ENCODE data around the gene KPNA5. TPM values are rescaled to one million over a fixed set of nuclear protein-coding genes. Genes with fewer than 3 reads are reported as not detected.
A peak's percentile ranks its signal among the peaks of the same experiment; 100 is the strongest.

Gene KPNA5
- total RNA-seq, 1 donor from 2014 or later: 10.4 TPM

DNA sequence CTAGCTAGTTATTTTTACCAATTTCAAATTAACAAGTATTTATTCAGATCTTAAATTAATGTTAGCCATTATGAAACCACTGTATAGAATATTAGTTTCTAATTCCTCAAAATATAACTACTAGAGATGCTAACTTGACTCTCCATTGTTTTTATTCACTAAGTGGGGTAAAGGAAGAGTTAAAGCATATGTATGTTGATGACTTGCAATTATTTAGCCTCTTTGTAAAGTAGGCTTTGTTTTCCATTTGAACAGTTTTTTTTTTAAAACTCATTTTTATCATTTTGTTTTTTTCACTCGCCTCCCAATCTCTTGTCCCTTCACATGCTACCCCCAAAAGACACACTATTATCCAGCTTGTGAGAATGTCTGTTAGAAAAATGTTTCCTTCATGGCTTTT is 81.2 kb downstream of the KPNA5 start:
- no peak for DNase-seq (ENCODE audit: extremely low spot score, unreplicated experiment)
- H3K4me3 Mint-ChIP-seq (ENCODE audit: unreplicated experiment): no peak overlapping the region
- no peaks in the 10 kb centered on the region for H3K9me3 Mint-ChIP-seq (ENCODE audit: unreplicated experiment)
- H3K27ac Mint-ChIP-seq (ENCODE audit: unreplicated experiment): no peak overlapping the region
- no peaks in the 10 kb centered on the region for H3K36me3 Mint-ChIP-seq (ENCODE audit: unreplicated experiment)
- H3K4me1 Mint-ChIP-seq (ENCODE audit: unreplicated experiment): peaks cover 8% of the 10 kb centered on the region
- TF ChIP-seq, protein P1, sequence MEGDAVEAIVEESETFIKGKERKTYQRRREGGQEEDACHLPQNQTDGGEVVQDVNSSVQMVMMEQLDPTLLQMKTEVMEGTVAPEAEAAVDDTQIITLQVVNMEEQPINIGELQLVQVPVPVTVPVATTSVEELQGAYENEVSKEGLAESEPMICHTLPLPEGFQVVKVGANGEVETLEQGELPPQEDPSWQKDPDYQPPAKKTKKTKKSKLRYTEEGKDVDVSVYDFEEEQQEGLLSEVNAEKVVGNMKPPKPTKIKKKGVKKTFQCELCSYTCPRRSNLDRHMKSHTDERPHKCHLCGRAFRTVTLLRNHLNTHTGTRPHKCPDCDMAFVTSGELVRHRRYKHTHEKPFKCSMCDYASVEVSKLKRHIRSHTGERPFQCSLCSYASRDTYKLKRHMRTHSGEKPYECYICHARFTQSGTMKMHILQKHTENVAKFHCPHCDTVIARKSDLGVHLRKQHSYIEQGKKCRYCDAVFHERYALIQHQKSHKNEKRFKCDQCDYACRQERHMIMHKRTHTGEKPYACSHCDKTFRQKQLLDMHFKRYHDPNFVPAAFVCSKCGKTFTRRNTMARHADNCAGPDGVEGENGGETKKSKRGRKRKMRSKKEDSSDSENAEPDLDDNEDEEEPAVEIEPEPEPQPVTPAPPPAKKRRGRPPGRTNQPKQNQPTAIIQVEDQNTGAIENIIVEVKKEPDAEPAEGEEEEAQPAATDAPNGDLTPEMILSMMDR (IDR thresholded peaks at IDR 0.05): no peak
- H3K27me3 Mint-ChIP-seq (ENCODE audit: unreplicated experiment): peaks cover 79% of the 10 kb centered on the region

DNA sequence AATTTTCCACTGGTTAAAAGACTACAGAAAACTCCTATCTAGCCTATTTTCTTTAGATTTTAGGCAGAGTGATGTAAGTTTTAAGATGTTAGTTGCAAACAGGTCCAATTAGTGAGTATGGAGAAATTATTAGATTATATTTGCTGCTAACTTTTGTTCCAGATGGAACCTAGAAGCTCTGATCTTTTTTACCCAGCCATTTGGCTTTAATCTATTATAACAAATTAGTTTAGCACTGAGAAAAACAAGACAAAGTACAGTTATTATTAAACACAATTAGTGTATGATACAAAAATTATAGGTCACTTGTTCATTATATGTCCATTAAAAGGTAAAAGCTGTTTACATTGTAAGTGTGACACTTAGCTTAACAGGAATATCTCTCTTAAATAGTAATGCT is 82.0 kb downstream of the KPNA5 start:
- Mint-ChIP-seq H3K4me1 (ENCODE audit: unreplicated experiment) (peaks cover 8% of the 10 kb centered on the region), H3K4me3 (ENCODE audit: unreplicated experiment) (no peak overlapping the region)
- TF ChIP-seq, protein P1 (IDR thresholded peaks at IDR 0.05): no peak

DNA sequence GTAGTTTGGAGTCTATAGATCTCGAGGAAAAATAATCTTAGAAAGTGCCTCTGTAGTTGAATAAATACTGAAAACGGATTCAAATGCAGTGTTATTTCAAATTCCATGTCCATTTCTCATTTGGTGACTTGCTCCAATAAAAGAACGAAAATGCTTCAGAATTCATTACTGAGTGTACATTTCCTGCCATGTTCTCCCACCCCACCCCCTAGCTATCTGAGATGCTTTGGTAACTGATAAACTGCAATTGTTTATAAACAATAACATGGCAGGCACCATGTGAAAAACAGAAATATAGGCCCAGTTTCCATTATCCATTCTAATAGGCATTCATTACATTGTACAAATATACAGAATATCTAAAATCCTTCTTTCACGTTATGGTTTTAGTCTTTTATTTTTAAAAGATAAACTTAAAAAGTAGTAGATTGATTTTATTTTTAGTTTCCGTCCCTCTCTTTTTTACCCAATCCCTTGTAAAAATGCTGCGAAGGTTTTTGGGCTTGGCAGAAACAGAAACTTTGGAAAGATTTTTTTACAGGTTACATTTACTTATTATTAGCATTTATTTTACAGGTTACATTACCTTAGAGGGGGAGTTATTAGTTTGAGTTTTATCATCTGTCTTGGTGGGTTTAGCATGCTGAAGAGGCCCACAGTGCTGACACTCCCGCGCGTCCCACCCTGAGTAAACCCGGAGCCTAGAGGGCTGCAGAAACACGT is 83.1 kb downstream of the KPNA5 start:
- H3K9me3 Mint-ChIP-seq (ENCODE audit: unreplicated experiment): no peaks in the 10 kb centered on the region
- peaks cover 73% of the 10 kb centered on the region for H3K27me3 Mint-ChIP-seq (ENCODE audit: unreplicated experiment)
- peak overlapping the region; percentile 21 for H3K4me3 Mint-ChIP-seq (ENCODE audit: unreplicated experiment)
- H3K4me1 Mint-ChIP-seq (ENCODE audit: unreplicated experiment): peaks cover 8% of the 10 kb centered on the region
- H3K36me3 Mint-ChIP-seq (ENCODE audit: unreplicated experiment): no peaks in the 10 kb centered on the region
- DNase-seq (ENCODE audit: extremely low spot score, unreplicated experiment): no peak
- TF ChIP-seq, protein P1 (IDR thresholded peaks at IDR 0.05): no peak
- no peak overlapping the region for H3K27ac Mint-ChIP-seq (ENCODE audit: unreplicated experiment)

More for the DNA sequence above, 82.0 kb downstream of the KPNA5 start:
- H3K9me3 Mint-ChIP-seq (ENCODE audit: unreplicated experiment): no peaks in the 10 kb centered on the region
- H3K36me3 Mint-ChIP-seq (ENCODE audit: unreplicated experiment): no peaks in the 10 kb centered on the region
- peaks cover 77% of the 10 kb centered on the region for H3K27me3 Mint-ChIP-seq (ENCODE audit: unreplicated experiment)
- H3K27ac Mint-ChIP-seq (ENCODE audit: unreplicated experiment): no peak overlapping the region
- no peak for DNase-seq (ENCODE audit: extremely low spot score, unreplicated experiment)

DNA sequence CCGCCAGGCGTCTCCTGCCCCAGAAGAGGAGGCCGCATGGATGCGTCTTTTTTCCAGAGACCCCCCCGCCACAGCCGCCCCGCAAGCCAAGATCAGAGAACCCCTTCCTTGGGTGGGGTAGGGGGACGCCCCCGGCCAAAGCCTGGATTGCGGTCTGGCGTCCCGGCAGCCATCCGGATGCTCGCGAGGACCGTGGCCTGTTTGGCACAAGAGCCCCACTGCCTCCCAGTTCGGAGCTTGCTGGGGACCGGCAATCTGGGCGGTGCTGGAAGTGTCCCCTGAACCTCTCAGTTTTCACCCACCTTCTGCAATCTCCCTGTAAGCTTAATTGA is 83.6 kb downstream of the KPNA5 start:
- no peak for DNase-seq (ENCODE audit: extremely low spot score, unreplicated experiment)
- TF ChIP-seq, protein P1 (IDR thresholded peaks at IDR 0.05): no peak
- H3K36me3 Mint-ChIP-seq (ENCODE audit: unreplicated experiment): no peaks in the 10 kb centered on the region
- H3K4me1 Mint-ChIP-seq (ENCODE audit: unreplicated experiment): peaks cover 8% of the 10 kb centered on the region
- H3K9me3 Mint-ChIP-seq (ENCODE audit: unreplicated experiment): no peaks in the 10 kb centered on the region
- peak overlapping the region; percentile 78 for H3K4me3 Mint-ChIP-seq (ENCODE audit: unreplicated experiment)
- H3K27ac Mint-ChIP-seq (ENCODE audit: unreplicated experiment): no peak overlapping the region
- H3K27me3 Mint-ChIP-seq (ENCODE audit: unreplicated experiment): peaks cover 76% of the 10 kb centered on the region

DNA sequence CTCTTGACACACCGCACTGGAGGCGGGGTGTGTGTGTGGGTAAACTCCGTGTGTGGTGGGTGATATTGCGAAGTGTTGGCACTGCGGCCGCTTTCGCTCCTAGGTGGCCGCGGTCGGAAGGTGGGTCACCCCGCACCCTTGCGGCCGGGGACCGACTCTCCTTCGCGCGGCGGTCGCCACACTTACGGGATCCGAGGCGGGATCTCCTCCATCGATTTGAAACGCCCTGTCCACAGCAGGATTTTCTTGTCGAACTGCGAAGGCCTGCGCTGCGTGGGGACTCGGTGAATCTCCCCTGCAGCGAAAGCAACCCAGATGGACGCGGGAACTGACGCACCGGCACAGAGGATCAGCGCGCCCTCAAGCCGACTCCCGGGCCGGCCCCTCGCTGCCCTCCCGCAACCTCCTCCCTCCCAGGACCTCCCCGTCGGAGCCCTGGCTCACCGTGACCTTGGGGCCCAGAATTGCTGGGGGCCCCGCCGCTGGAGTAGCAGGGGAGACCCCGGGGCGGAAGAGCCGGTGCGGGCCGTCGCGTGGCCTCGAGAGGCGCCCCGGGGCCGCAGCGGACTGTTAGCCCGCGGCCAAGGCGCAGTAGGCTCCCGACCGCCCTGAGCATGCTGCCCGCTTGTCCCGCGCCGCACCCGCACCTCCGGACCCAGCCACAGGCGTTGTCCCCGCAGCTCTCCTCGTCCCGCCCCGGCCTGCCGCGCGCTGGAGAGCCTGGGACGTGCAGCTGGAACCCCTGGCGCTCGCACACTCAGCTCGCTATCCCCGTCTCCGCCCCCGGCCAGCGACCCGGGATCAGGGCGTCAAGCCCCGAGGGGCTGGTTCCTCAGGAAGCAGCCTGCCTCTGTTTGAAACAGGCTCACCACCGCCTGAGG is 84.2 kb downstream of the KPNA5 start, which contains the start of gene FAM162B:
Gene FAM162B, minus strand, starts transcription at position 759 of the 881 bp plus-strand sequence. Its CDS starts 143 bp downstream, at position 616.
- TF ChIP-seq, protein P1 (IDR thresholded peaks at IDR 0.05): no peak
- no peak within 1 kb of the TSS for H3K27ac Mint-ChIP-seq (ENCODE audit: unreplicated experiment)
- peaks cover 8% of the 10 kb centered on the region for H3K4me1 Mint-ChIP-seq (ENCODE audit: unreplicated experiment)
- H3K9me3 Mint-ChIP-seq (ENCODE audit: unreplicated experiment): no peaks in the 10 kb centered on the region
- no peaks in the 10 kb centered on the region for H3K36me3 Mint-ChIP-seq (ENCODE audit: unreplicated experiment)
- DNase-seq (ENCODE audit: extremely low spot score, unreplicated experiment): no peak
- H3K27me3 Mint-ChIP-seq (ENCODE audit: unreplicated experiment): peaks cover 75% of the 10 kb centered on the region
- H3K4me3 Mint-ChIP-seq (ENCODE audit: unreplicated experiment): peak within 1 kb of the TSS; percentile 78

Measured in osteocyte (in vitro differentiated cells).